GM12878 (cell line): ENCODE measurements around the gene DNAI2. TPM values are rescaled to one million over a fixed set of nuclear protein-coding genes. Genes with fewer than 3 reads are reported as not detected.
A peak's percentile ranks its signal among the peaks of the same experiment; 100 is the strongest.

Source experiments
- ATAC-seq: fragments of 200-7000 bp; cut with Tn5 transposase; 3 replicates; pipeline ENCODE4 v1.9.1; 2020; ENCODE audit warnings: mild to moderate bottlenecking, moderate library complexity
- BruUV-seq: library from RNA; stranded (reverse); fragments of 400-500 nt; replicated peaks from 2 replicates; lab custom pipeline; 2021; lab: Mats Ljungman, UMichigan
- CTCF ChIA-PET: fragments of 300-600 bp; sonication (Branson Sonifier 250); formaldehyde crosslinking; extraction: SDS; loops from one replicate; lab custom pipeline; 2021; ENCODE audit warnings: inconsistent platforms; lab: Yijun Ruan, JAX
- POLR2A ChIA-PET: fragments of 350-600 bp; formaldehyde crosslinking; extraction: SDS; loops from one replicate; lab custom pipeline; 2021; ENCODE audit warnings: inconsistent platforms; lab: Charles Lee
- RAD21 ChIA-PET: fragments of 300-600 bp; sonication (Branson Sonifier 250); formaldehyde crosslinking; loops from one replicate; lab custom pipeline; 2023; ENCODE audit warnings: antibody characterized with exemption; ENCODE audit not compliant: unreplicated experiment; lab: Charles Lee
- SMC1A ChIA-PET: fragments of 300-600 bp; sonication (Branson Sonifier 250); formaldehyde crosslinking; loops from one replicate; lab custom pipeline; 2023; ENCODE audit not compliant: unreplicated experiment, uncharacterized antibody; lab: Charles Lee
- DNase-seq: peaks from one replicate; pipeline ENCODE4 v3.0.0-alpha.2; 2011; ENCODE audit warnings: low read depth, low spot score
- FAIRE-seq: peaks from 3 replicates; lab custom pipeline; 2011; peaks lifted over from hg19 to GRCh38; lab: Jason Lieb, UNC
- H2AFZ ChIP-seq: 2 replicates; pipeline ENCODE4 v1.6.0; 2011; ENCODE audit warnings: low read depth, low read length, control low read depth; ENCODE audit not compliant: control insufficient read depth
- H3K27ac ChIP-seq: 2 replicates; pipeline ENCODE4 v1.5.1; 2011; ENCODE audit warnings: control low read depth; ENCODE audit not compliant: control insufficient read depth, insufficient read depth
- H3K27me3 ChIP-seq, 2 experiments: replicated peaks in 1 of 2; 2 replicates each; pipeline versions ENCODE4 v1.6.0 to v1.6.1; 2011; ENCODE audit warnings: low read length in 1 of 2; ENCODE audit not compliant: control insufficient read depth in 2 of 2, insufficient read depth in 2 of 2
- H3K36me3 ChIP-seq, 2 experiments: 2 replicates each; pipeline ENCODE4 v1.5.1; 2011; ENCODE audit warnings: low read length in 1 of 2; ENCODE audit not compliant: control insufficient read depth in 2 of 2, insufficient read depth in 2 of 2
- H3K4me1 ChIP-seq: 2 replicates; pipeline ENCODE4 v1.6.1; 2011; ENCODE audit warnings: mild to moderate bottlenecking, low read length, moderate library complexity, mixed read lengths; ENCODE audit not compliant: control insufficient read depth, insufficient read depth
- H3K4me2 ChIP-seq: 2 replicates; pipeline ENCODE4 v1.6.0; 2011; ENCODE audit warnings: control low read depth; ENCODE audit not compliant: control insufficient read depth, insufficient read depth
- H3K4me3 ChIP-seq: fragments of 200-600 bp; sonication (generic); 2 replicates; pipeline ENCODE4 v1.5.1; 2016
- H3K79me2 ChIP-seq: 2 replicates; pipeline ENCODE4 v1.6.0; 2011; ENCODE audit warnings: low read length; ENCODE audit not compliant: control insufficient read depth, insufficient read depth
- H3K9ac ChIP-seq: 2 replicates; pipeline ENCODE4 v1.8.0; 2011; ENCODE audit warnings: low read length, control low read depth, mixed read lengths; ENCODE audit not compliant: control insufficient read depth, insufficient read depth
- H3K9me3 ChIP-seq: replicated peaks from 3 replicates; pipeline ENCODE4 v1.5.1; 2011; ENCODE audit warnings: mild to moderate bottlenecking, low read length; ENCODE audit not compliant: control insufficient read depth, insufficient read depth
- H4K20me1 ChIP-seq: 2 replicates; pipeline ENCODE4 v1.6.0; 2011; ENCODE audit not compliant: control insufficient read depth, insufficient read depth
- CTCF ChIP-seq, 3 experiments: IDR thresholded peaks in 2 of 3; conservative IDR thresholded peaks in 1 of 3; 2 replicates each; pipeline ENCODE4 v1.5.1; 2011; ENCODE audit warnings: low read depth in 3 of 3, low read length in 3 of 3, mild to moderate bottlenecking in 3 of 3, control low read depth in 2 of 3, moderate library complexity in 2 of 3, inconsistent platforms in 1 of 3, mixed read lengths in 1 of 3; ENCODE audit not compliant: control insufficient read depth in 2 of 3, insufficient read depth in 1 of 3; ENCODE audit errors: extremely low read depth in 1 of 3
- E4F1 ChIP-seq: fragments of 450-650 bp; IDR thresholded peaks from 2 replicates; pipeline ENCODE4 v1.6.1; 2018; ENCODE audit warnings: borderline replicate concordance, mild to moderate bottlenecking; ENCODE audit not compliant: partially characterized antibody
- HDGF ChIP-seq: fragments of 450-650 bp; IDR thresholded peaks from 2 replicates; pipeline ENCODE4 v1.6.1; 2016; ENCODE audit warnings: antibody characterized with exemption
- MEF2A ChIP-seq: IDR thresholded peaks from 2 replicates; pipeline ENCODE4 v1.6.1; 2011; ENCODE audit warnings: low read depth, mild to moderate bottlenecking, low read length, moderate library complexity; ENCODE audit not compliant: insufficient read depth
- PML ChIP-seq: IDR thresholded peaks from 2 replicates; pipeline ENCODE4 v1.6.1; 2012; ENCODE audit warnings: low read length, inconsistent platforms
- RAD21 ChIP-seq: IDR thresholded peaks from 2 replicates; pipeline ENCODE4 v1.6.1; 2011; ENCODE audit warnings: mild to moderate bottlenecking, low read depth, low read length, moderate library complexity; ENCODE audit not compliant: insufficient read depth
- SMC3 ChIP-seq: IDR thresholded peaks from 2 replicates; pipeline ENCODE4 v1.6.1; 2011; ENCODE audit warnings: low read length, improper control_type of control experiment, borderline replicate concordance
- SUPT20H ChIP-seq: IDR thresholded peaks from 2 replicates; pipeline ENCODE4 v1.6.1; 2011; ENCODE audit warnings: low read depth, mild to moderate bottlenecking, low read length, moderate library complexity, borderline replicate concordance; ENCODE audit not compliant: control insufficient read depth
- ZBTB4 ChIP-seq: fragments of 450-650 bp; formaldehyde crosslinking; IDR thresholded peaks from 2 replicates; pipeline ENCODE4 v1.4.0; 2022; ENCODE audit warnings: mild to moderate bottlenecking, moderate library complexity
- WGBS: methylation state at CpG from one replicate; pipeline ENCODE4 v1.1.6; 2016; ENCODE audit warnings: low lambda C conversion rate; ENCODE audit not compliant: insufficient replicate concordance, insufficient coverage; ENCODE audit errors: missing lambda C conversion rate; 5-methylcytosine and 5-hydroxymethylcytosine counted together
- in situ Hi-C: fragments of 300-500 bp; cut with MboI; formaldehyde crosslinking; loops from 9 replicates; pipeline ENCODE4 v1.14.3; 2018; ENCODE audit warnings: mixed read lengths
- intact Hi-C: fragments of 100-400 bp; cut with micrococcal nuclease; formaldehyde crosslinking; loops from one replicate; pipeline ENCODE4 v1.14.2; 2022; ENCODE audit not compliant: unreplicated experiment
- polyA plus RNA-seq, 11 experiments: library from polyadenylated mRNA; depleted of rRNA in 4 of 11; unstranded in 6 of 11; stranded (reverse) in 5 of 11; fragments of >200 nt; fragmentation: Nextera tagmentation in 4 of 11; fragmentation: Illumina TruSeq in 1 of 11; extraction: Ambion mirVana in 4 of 11; extraction: Trizol in 1 of 11; gene quantifications; 1 replicate in 1 of 11; 2 replicates in 10 of 11; pipeline versions ENCODE4 v1.2.1 to v1.2.3, GENCODE V29; 2011 to 2016; ENCODE audit warnings: inconsistent platforms in 2 of 11, missing spikeins in 2 of 11, low read depth in 1 of 11
- total RNA-seq, 4 experiments: library from RNA; depleted of rRNA in 3 of 4; stranded (reverse); fragments of >200 nt in 3 of 4; fragmentation: Illumina TruSeq in 1 of 4; extraction: Trizol in 1 of 4; gene quantifications; 2 replicates each; pipeline versions ENCODE4 v1.2.1 to v1.2.3, GENCODE V29; 2013 to 2021

The DNAI2 gene
- total and polyA plus RNA-seq, 10 of the 15 experiments (the other 5 are each of a cell fraction or from before 2014, with no cell fraction given), result 0.04 to 1.8 (median 0.13) TPM

DNA sequence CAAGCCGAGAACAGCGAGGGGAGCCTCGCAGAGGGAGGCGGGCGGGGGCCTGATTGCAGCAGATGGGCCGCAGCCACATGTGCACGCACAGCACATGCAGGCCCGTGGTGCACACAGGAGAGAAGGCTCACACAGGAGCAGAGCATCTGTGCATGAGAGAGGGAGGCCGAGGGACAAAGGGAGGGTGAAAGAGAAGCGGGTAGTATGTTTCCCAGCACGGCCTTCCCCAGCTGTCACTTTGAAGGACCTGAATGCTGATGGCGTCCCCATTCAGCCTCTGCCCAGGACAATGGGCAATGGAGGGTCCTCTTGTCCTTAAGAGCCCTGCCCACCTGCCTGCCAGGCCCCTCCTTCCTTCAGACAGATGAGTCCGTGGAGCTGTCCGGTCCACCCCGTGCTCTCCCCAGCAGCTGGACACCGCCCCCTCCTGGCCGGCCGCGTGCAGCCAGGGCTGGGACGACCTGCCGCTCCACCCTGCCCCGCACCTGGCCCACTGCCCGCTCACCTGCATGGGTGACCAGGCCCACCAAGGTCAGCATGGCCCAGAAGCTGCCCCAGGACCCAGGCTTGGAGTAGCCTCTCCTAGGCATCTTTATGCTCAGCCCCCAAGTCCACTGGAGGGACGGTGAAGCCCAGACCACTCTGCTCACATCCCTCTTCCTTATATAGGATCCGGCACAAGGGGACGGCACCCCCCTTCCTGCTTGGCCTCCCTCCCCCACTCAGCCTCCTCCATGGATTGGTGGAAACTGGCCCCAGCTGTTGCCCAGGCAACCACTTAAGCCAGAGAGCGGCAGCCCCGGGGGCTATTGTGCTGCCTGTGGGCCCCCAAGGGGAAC is 87.4 kb downstream of the DNAI2 start, which contains the start of gene BTBD17:
BTBD17 (minus strand) TSS at position 639 of the 839 bp plus-strand sequence; CDS start at position 590, 49 bp downstream.
- H4K20me1 ChIP-seq, result no peaks in the 10 kb centered on the region; the same call in 1 of the 2 replicates
- H2AFZ ChIP-seq, result no peak within 1 kb of the TSS
- DNase-seq, result no peak
- no peak within 1 kb of the TSS for H3K4me3 ChIP-seq
- no TSS peak for BruUV-seq
- no peak within 1 kb of the TSS for H3K27ac ChIP-seq
- no peaks in the 10 kb centered on the region for H3K79me2 ChIP-seq
- ATAC-seq, result peak; percentile 92
- peaks cover 2 to 3% of the 10 kb centered on the region in 2 experiments; a peak in 3 of 4 replicates for H3K27me3 ChIP-seq
- intact Hi-C loops (loop anchor here (2.0 kb wide), 1 partner anchor 151 kb away; no protein-coding TSS in a partner anchor), in situ Hi-C loops (no loop called here)
- 41% methylated on average over 28 of the region's 28 CpGs for WGBS
- ChIA-PET SMC1A (interaction anchor here (0.9 kb wide), 1 partner anchor 77 kb away, joined by 4 read pairs; no protein-coding TSS in a partner anchor), CTCF (interaction anchor here (0.6 to 1.6 kb wide), 13 partner anchors 25 to 170 kb away, joined by 3 to 6 read pairs (median 3); partner anchors contain the start of genes CD300LB and RPL38), RAD21 (interaction anchor here (1.0 to 1.9 kb wide), 4 partner anchors 61 to 162 kb away, joined by 3 to 6 read pairs (median 3); partner anchors contain the start of gene TTYH2), POLR2A (no interaction called here)
- H3K4me1 ChIP-seq, result no peaks in the 10 kb centered on the region
- H3K9ac ChIP-seq, result no peak within 1 kb of the TSS
- no peaks in the 10 kb centered on the region for H3K9me3 ChIP-seq
- H3K36me3 ChIP-seq, result no peaks in the 10 kb centered on the region
- no peak for FAIRE-seq
- peak; percentile 45 to 62 (median 54) for TF ChIP-seq CTCF (IDR thresholded peaks at IDR 0.05 in 2 of 3, conservative IDR thresholded peaks at IDR 0.05 in 1 of 3; ENCODE audit: control insufficient read depth in 2 of 3, extremely low read depth in 1 of 3, insufficient read depth in 1 of 3, low read depth in 3 of 3, low read length in 3 of 3)
- TF ChIP-seq PML, result no peak
- TF ChIP-seq ZBTB4, result no peak
- no peak for TF ChIP-seq SUPT20H
- no peak for TF ChIP-seq HDGF
- peak; percentile 23; the same call in 1 of the 2 replicates for TF ChIP-seq SMC3
- peak; percentile 45; the same call in 1 of the 2 replicates for TF ChIP-seq RAD21
- no peak for TF ChIP-seq MEF2A
- TF ChIP-seq E4F1, result no peak
- H3K4me2 ChIP-seq, result no peak within 1 kb of the TSS
